Measurements from ENCODE around the gene NELFE.
"Not testable (repeated sequence)": the region's sequence is repeated elsewhere in the genome, so short reads cannot be mapped to it uniquely, and the experiment has no call there.

- TF ChIP-seq POLR2A, CTCF (IDR thresholded peaks at IDR 0.05): not testable (repeated sequence)
Measured at GRCh38 chr6:31932137-31932536, 26.6 kb downstream of the NELFE start.

Measured in lower leg skin (tissue), 3 donors.